Measurements from ENCODE around the gene REC114. TPM values are rescaled to one million over a fixed set of nuclear protein-coding genes. Genes with fewer than 3 reads are reported as not detected.
"Not testable (repeated sequence)": the region's sequence is repeated elsewhere in the genome, so short reads cannot be mapped to it uniquely, and the experiment has no call there.

REC114 gene
- total RNA-seq, 1 donor from 2014 or later, result not detected

GRCh38 chr15:73575636-73576247 lies 132.8 kb downstream of the REC114 start:
- no peak for DNase-seq (ENCODE audit: low read depth in 2 of 2)

- not testable (repeated sequence) for DNase-seq (ENCODE audit: low read depth in 2 of 2)
These were observed 134.6 kb downstream of the REC114 start for GRCh38 chr15:73577593-73577992.

- DNase-seq (ENCODE audit: low read depth in 2 of 2), result no peak
These were observed 135.1 kb downstream of the REC114 start for GRCh38 chr15:73578026-73578425.

GRCh38 chr15:73582851-73583379 lies 140.0 kb downstream of the REC114 start:
- no peak for DNase-seq (ENCODE audit: low read depth in 2 of 2)

GRCh38 chr15:73583544-73583943 lies 140.6 kb downstream of the REC114 start:
- no peak for DNase-seq (ENCODE audit: low read depth in 2 of 2)

GRCh38 chr15:73584699-73585420 lies 141.9 kb downstream of the REC114 start:
- no peak for DNase-seq (ENCODE audit: low read depth in 2 of 2)

GRCh38 chr15:73585871-73586654 lies 143.1 kb downstream of the REC114 start:
- DNase-seq (ENCODE audit: low read depth in 2 of 2), result no peak

- DNase-seq (ENCODE audit: low read depth in 2 of 2), result no peak
These were observed 146.8 kb downstream of the REC114 start for GRCh38 chr15:73589766-73590165.

GRCh38 chr15:73590263-73590662 lies 147.3 kb downstream of the REC114 start:
- DNase-seq (ENCODE audit: low read depth in 2 of 2), result no peak

GRCh38 chr15:73593304-73594074 lies 150.5 kb downstream of the REC114 start:
- DNase-seq (ENCODE audit: low read depth in 2 of 2), result peak in 1 of 2 donors; percentile 50

GRCh38 chr15:73594109-73594508 lies 151.1 kb downstream of the REC114 start:
- no peak for DNase-seq (ENCODE audit: low read depth in 2 of 2)

- DNase-seq (ENCODE audit: low read depth in 2 of 2), result peak in 1 of 2 donors; percentile 11
These were observed 153.2 kb downstream of the REC114 start for GRCh38 chr15:73596174-73596573.

- DNase-seq (ENCODE audit: low read depth in 2 of 2), result no peak
These were observed 154.2 kb downstream of the REC114 start for GRCh38 chr15:73597036-73597638.

GRCh38 chr15:73598530-73599160 lies 155.7 kb downstream of the REC114 start:
- DNase-seq (ENCODE audit: low read depth in 2 of 2), result no peak

- DNase-seq (ENCODE audit: low read depth in 2 of 2), result peak in 1 of 2 donors; percentile 22
These were observed 157.0 kb downstream of the REC114 start for GRCh38 chr15:73599934-73600333.

GRCh38 chr15:73600413-73601335 lies 157.7 kb downstream of the REC114 start:
- DNase-seq (ENCODE audit: low read depth in 2 of 2), result no peak

GRCh38 chr15:73601451-73602445 lies 158.8 kb downstream of the REC114 start:
- DNase-seq (ENCODE audit: low read depth in 2 of 2), result peak in 1 of 2 donors; percentile 37

- peak in 1 of 2 donors; percentile 76 for DNase-seq (ENCODE audit: low read depth in 2 of 2)
These were observed 159.5 kb downstream of the REC114 start for GRCh38 chr15:73602446-73602843.

All from dermis microvascular lymphatic vessel endothelial cell (primary cell).